Measurements from ENCODE around the gene DOK4.

DNA sequence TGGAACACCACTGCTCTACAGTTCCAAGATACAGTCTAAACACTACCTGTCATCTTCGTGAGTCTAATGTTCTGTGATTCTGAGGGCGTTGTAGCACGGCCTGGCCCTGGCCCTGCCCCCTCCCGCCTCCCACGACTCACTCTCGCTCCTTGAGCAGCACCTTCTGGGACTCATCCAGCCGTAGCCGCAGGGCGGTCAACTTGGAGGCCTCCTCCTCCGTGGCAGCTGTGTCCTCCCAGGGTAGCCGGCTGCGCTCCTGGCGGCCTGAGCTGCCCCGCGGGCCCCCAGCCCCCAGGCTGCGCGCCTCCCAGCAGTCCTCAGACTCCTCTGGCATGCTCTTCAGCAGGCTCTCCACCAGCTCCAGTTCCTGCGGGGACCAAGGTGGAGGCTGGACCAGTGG lies 39.5 kb upstream of the DOK4 start:
- TF ChIP-seq, protein P1, sequence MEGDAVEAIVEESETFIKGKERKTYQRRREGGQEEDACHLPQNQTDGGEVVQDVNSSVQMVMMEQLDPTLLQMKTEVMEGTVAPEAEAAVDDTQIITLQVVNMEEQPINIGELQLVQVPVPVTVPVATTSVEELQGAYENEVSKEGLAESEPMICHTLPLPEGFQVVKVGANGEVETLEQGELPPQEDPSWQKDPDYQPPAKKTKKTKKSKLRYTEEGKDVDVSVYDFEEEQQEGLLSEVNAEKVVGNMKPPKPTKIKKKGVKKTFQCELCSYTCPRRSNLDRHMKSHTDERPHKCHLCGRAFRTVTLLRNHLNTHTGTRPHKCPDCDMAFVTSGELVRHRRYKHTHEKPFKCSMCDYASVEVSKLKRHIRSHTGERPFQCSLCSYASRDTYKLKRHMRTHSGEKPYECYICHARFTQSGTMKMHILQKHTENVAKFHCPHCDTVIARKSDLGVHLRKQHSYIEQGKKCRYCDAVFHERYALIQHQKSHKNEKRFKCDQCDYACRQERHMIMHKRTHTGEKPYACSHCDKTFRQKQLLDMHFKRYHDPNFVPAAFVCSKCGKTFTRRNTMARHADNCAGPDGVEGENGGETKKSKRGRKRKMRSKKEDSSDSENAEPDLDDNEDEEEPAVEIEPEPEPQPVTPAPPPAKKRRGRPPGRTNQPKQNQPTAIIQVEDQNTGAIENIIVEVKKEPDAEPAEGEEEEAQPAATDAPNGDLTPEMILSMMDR (IDR thresholded peaks at IDR 0.05), result no peak
- TF ChIP-seq ZFX (IDR thresholded peaks at IDR 0.05; ENCODE audit: borderline replicate concordance), result no peak

Data from 22Rv1 (cell line).